HG02938 (cell line): ENCODE data around the gene C6orf141.

ENCODE experiments used
- ATAC-seq: cut with Tn5 transposase; IDR thresholded peaks from one replicate; pipeline ENCODE4 v1.9.1; 2021; ENCODE audit warnings: mild to moderate bottlenecking, moderate library complexity; ENCODE audit not compliant: unreplicated experiment

Gene C6orf141

GRCh38 chr6:49550492-49551077 is at the start of gene C6orf141:
TSS of gene C6orf141 (plus strand) at chr6:49550668. CDS start at chr6:49550793, 125 bp downstream.
- ATAC-seq, result peak; percentile 69

GRCh38 chr6:49504666-49505065 is 45.8 kb upstream of the C6orf141 start:
- no peak for ATAC-seq

- ATAC-seq, result no peak
These were observed 43.8 kb upstream of the C6orf141 start for GRCh38 chr6:49506569-49507111.

GRCh38 chr6:49509342-49509741 is 41.1 kb upstream of the C6orf141 start:
- ATAC-seq, result no peak

GRCh38 chr6:49513153-49513989 is 37.1 kb upstream of the C6orf141 start:
- no peak for ATAC-seq

GRCh38 chr6:49514571-49515484 is 35.6 kb upstream of the C6orf141 start:
- no peak for ATAC-seq

- no peak for ATAC-seq
These were observed 34.9 kb upstream of the C6orf141 start for GRCh38 chr6:49515485-49516146.

GRCh38 chr6:49516147-49516505 is 34.3 kb upstream of the C6orf141 start:
- ATAC-seq, result no peak

- ATAC-seq, result no peak
These were observed 32.5 kb upstream of the C6orf141 start for GRCh38 chr6:49517919-49518318.

GRCh38 chr6:49519660-49520059 is 30.8 kb upstream of the C6orf141 start:
- ATAC-seq, result peak; percentile 88

GRCh38 chr6:49522710-49523593 is 27.5 kb upstream of the C6orf141 start:
- no peak for ATAC-seq

- ATAC-seq, result no peak
These were observed 26.6 kb upstream of the C6orf141 start for GRCh38 chr6:49523901-49524300.

- no peak for ATAC-seq
These were observed 25.9 kb upstream of the C6orf141 start for GRCh38 chr6:49524541-49524940.

GRCh38 chr6:49526598-49526997 is 23.9 kb upstream of the C6orf141 start:
- ATAC-seq, result no peak

GRCh38 chr6:49527320-49527719 is 23.1 kb upstream of the C6orf141 start:
- ATAC-seq, result no peak

- ATAC-seq, result no peak
These were observed 21.9 kb upstream of the C6orf141 start for GRCh38 chr6:49528571-49528970.

- ATAC-seq, result no peak
These were observed 20.2 kb upstream of the C6orf141 start for GRCh38 chr6:49530141-49530776.

- peak; percentile 94 for ATAC-seq
These were observed 18.5 kb upstream of the C6orf141 start for GRCh38 chr6:49531774-49532569.
